MM.1S (cell line): ENCODE measurements around the gene ZNF112.

ENCODE experiments used
- EZH2 ChIP-seq: fragments of 300-600 bp; sonication (generic); optimal IDR thresholded peaks from 2 replicates; pipeline ENCODE3; 2017; ENCODE audit warnings: low read depth, mild to moderate bottlenecking, antibody characterized with exemption, low read length, mixed read lengths
- EZH2phosphoT487 ChIP-seq: fragments of 300-600 bp; sonication (generic); IDR thresholded peaks from 2 replicates; pipeline ENCODE4 v1.6.1; 2018; ENCODE audit warnings: antibody characterized with exemption, low read length
- TF ChIP-seq, protein P1 (sequence below): fragments of 300-600 bp; sonication (generic); IDR thresholded peaks from 2 replicates; pipeline ENCODE4 v1.5.1; 2016; ENCODE audit warnings: antibody characterized with exemption, low read length, mixed read lengths

DNA sequence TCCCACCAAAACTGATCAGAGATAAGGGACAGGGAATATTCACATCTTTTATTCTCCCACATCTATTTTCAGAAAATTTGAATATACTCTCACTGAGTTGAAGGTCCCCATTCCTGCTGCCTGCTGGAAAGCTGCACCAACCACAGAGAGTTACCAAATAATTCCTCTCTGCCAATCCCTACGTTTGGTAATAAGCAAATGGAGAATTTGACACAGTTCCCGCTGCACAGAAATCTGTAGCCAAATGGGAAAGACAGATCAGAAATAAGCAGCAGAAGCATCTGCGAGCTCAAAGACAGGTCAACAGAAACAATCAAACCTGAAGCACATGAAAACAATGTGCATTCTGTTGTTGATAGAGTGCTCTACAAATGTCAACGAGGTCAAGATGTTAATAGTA, 9.9 kb downstream of the ZNF112 start:
- TF ChIP-seq EZH2phosphoT487 (no peak), EZH2 (no peak)
- TF ChIP-seq, protein P1, sequence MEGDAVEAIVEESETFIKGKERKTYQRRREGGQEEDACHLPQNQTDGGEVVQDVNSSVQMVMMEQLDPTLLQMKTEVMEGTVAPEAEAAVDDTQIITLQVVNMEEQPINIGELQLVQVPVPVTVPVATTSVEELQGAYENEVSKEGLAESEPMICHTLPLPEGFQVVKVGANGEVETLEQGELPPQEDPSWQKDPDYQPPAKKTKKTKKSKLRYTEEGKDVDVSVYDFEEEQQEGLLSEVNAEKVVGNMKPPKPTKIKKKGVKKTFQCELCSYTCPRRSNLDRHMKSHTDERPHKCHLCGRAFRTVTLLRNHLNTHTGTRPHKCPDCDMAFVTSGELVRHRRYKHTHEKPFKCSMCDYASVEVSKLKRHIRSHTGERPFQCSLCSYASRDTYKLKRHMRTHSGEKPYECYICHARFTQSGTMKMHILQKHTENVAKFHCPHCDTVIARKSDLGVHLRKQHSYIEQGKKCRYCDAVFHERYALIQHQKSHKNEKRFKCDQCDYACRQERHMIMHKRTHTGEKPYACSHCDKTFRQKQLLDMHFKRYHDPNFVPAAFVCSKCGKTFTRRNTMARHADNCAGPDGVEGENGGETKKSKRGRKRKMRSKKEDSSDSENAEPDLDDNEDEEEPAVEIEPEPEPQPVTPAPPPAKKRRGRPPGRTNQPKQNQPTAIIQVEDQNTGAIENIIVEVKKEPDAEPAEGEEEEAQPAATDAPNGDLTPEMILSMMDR, result no peak
